Small intestine (tissue), 7 donors: ENCODE results near the gene MLN. TPM values are rescaled to one million over a fixed set of nuclear protein-coding genes. Genes with fewer than 3 reads are reported as not detected.
A peak's percentile ranks its signal among the peaks of the same experiment; 100 is the strongest.

Source experiments
- DNase-seq, 2 donors: peaks; one replicate each; pipeline versions ENCODE4 v3.0.0 to v3.0.0-alpha.2; 2013
- FAIRE-seq: peaks from 2 replicates; lab custom pipeline; 2012; peaks lifted over from hg19 to GRCh38; lab: Jason Lieb, UNC
- H3K27ac ChIP-seq, 3 donors: one replicate each; pipeline ENCODE4 v1.5.1; 2013; ENCODE audit warnings: low read length in 2 of 3, mild to moderate bottlenecking in 2 of 3, control low read depth in 1 of 3, inconsistent platforms in 1 of 3, low read depth in 1 of 3, moderate library complexity in 1 of 3
- H3K27me3 ChIP-seq, 3 donors: one replicate each; pipeline ENCODE4 v1.6.1; 2013; ENCODE audit warnings: low read length in 3 of 3, inconsistent platforms in 1 of 3; ENCODE audit not compliant: control insufficient read depth in 3 of 3, insufficient read depth in 3 of 3
- H3K36me3 ChIP-seq, 3 donors: one replicate each; pipeline ENCODE4 v1.6.1; 2013; ENCODE audit warnings: low read length in 3 of 3, inconsistent platforms in 1 of 3, low read depth in 1 of 3, mild to moderate bottlenecking in 1 of 3, moderate library complexity in 1 of 3; ENCODE audit not compliant: control insufficient read depth in 3 of 3, insufficient read depth in 2 of 3
- H3K4me1 ChIP-seq, 3 donors: one replicate each; pipeline ENCODE4 v1.6.1; 2013; ENCODE audit warnings: low read length in 2 of 3, inconsistent platforms in 1 of 3, low read depth in 1 of 3, mild to moderate bottlenecking in 1 of 3, moderate library complexity in 1 of 3; ENCODE audit not compliant: control insufficient read depth in 3 of 3, insufficient read depth in 2 of 3
- H3K4me3 ChIP-seq, 3 donors: one replicate each; pipeline ENCODE4 v1.5.1; 2013; ENCODE audit warnings: low read length in 3 of 3, control low read depth in 1 of 3, inconsistent platforms in 1 of 3, low read depth in 1 of 3, mild to moderate bottlenecking in 1 of 3, moderate library complexity in 1 of 3
- H3K9me3 ChIP-seq, 2 donors: one replicate each; pipeline ENCODE4 v1.6.1; 2013; ENCODE audit warnings: low read depth in 1 of 2, low read length in 1 of 2; ENCODE audit not compliant: control insufficient read depth in 2 of 2, insufficient read depth in 1 of 2
- WGBS, 3 donors: extraction: QIAGEN DNeasy Blood & Tissue Kit; methylation state at CpG; one replicate each; pipeline ENCODE4 v1.1.7; 2013; 5-methylcytosine and 5-hydroxymethylcytosine counted together
- polyA plus RNA-seq, 4 donors: library from polyadenylated mRNA; stranded (reverse) in 3 of 4; unstranded in 1 of 4; fragments of 200-250 nt in 3 of 4; fragments of 120-200 nt in 1 of 4; gene quantifications; one replicate each; pipeline versions ENCODE4 v1.2.1 to v1.2.3, GENCODE V29; 2013
- donor health status: healthy with polysubstance abuse.
- donor health status: control.
- donor health status: control.
- donor health status: Bipolar disorder and iron deficiency.
- donor health status: healthy.

The MLN gene
- polyA plus RNA-seq, 4 donors: 16.4 to 264 (median 112) TPM

- peaks cover 5 to 49% (median 20%) of the 10 kb centered on the region in 3 donors for H3K36me3 ChIP-seq
- peaks cover 0 to 6% (median 0%) of the 10 kb centered on the region in 3 donors for H3K27me3 ChIP-seq
- 18 to 20% (median 18%) methylated on average over 46 to 47 of the region's 47 CpGs for WGBS, 3 donors
- H3K4me3 ChIP-seq: no peak overlapping the region
- no peak for FAIRE-seq
- peaks cover 0 to 6% of the 10 kb centered on the region in 2 donors for H3K9me3 ChIP-seq
- H3K27ac ChIP-seq: peak overlapping the region in 2 of 3 donors; percentile 42 to 50
- peaks cover 0 to 25% (median 0%) of the 10 kb centered on the region in 3 donors for H3K4me1 ChIP-seq
- DNase-seq: peak; percentile 64 to 82
These were observed 32.4 kb downstream of the MLN start for GRCh38 chr6:33771146-33772081.

- Histone ChIP-seq H3K9me3 (peaks cover 0 to 9% of the 10 kb centered on the region in 2 donors), H3K4me3 (no peak overlapping the region), H3K27ac (peak overlapping the region in 2 of 3 donors; percentile 42 to 50), H3K27me3 (peaks cover 0 to 10% (median 0%) of the 10 kb centered on the region in 3 donors), H3K36me3 (peaks cover 5 to 43% (median 14%) of the 10 kb centered on the region in 3 donors), H3K4me1 (peaks cover 0 to 25% (median 0%) of the 10 kb centered on the region in 3 donors)
- DNase-seq (no peak), FAIRE-seq (no peak)
- 27 to 58% (median 52%) methylated on average over 3 of the region's 3 CpGs for WGBS, 3 donors
These were observed 33.0 kb downstream of the MLN start for GRCh38 chr6:33770833-33771145.

GRCh38 chr6:33770124-33770832 lies 33.5 kb downstream of the MLN start:
- FAIRE-seq (no peak), DNase-seq (no peak)
- peaks cover 0 to 9% of the 10 kb centered on the region in 2 donors for H3K9me3 ChIP-seq
- peaks cover 0 to 25% (median 0%) of the 10 kb centered on the region in 3 donors for H3K4me1 ChIP-seq
- peak overlapping the region in 2 of 3 donors; percentile 42 to 50 for H3K27ac ChIP-seq
- peaks cover 0 to 10% (median 0%) of the 10 kb centered on the region in 3 donors for H3K27me3 ChIP-seq
- 29 to 51% (median 46%) methylated on average over 13 to 14 of the region's 14 CpGs for WGBS, 3 donors
- H3K4me3 ChIP-seq: no peak overlapping the region
- H3K36me3 ChIP-seq: peaks cover 4 to 38% (median 10%) of the 10 kb centered on the region in 3 donors

GRCh38 chr6:33769248-33769821 lies 34.5 kb downstream of the MLN start:
- no peak for DNase-seq
- Histone ChIP-seq H3K9me3 (peaks cover 0 to 9% of the 10 kb centered on the region in 2 donors), H3K4me3 (no peak overlapping the region), H3K27ac (no peak overlapping the region), H3K27me3 (peaks cover 0 to 10% (median 0%) of the 10 kb centered on the region in 3 donors), H3K4me1 (peaks cover 0 to 25% (median 0%) of the 10 kb centered on the region in 3 donors), H3K36me3 (peaks cover 0 to 29% (median 5%) of the 10 kb centered on the region in 3 donors)
- 55 to 73% (median 65%) methylated on average over 10 of the region's 10 CpGs for WGBS, 3 donors
- no peak for FAIRE-seq

DNA sequence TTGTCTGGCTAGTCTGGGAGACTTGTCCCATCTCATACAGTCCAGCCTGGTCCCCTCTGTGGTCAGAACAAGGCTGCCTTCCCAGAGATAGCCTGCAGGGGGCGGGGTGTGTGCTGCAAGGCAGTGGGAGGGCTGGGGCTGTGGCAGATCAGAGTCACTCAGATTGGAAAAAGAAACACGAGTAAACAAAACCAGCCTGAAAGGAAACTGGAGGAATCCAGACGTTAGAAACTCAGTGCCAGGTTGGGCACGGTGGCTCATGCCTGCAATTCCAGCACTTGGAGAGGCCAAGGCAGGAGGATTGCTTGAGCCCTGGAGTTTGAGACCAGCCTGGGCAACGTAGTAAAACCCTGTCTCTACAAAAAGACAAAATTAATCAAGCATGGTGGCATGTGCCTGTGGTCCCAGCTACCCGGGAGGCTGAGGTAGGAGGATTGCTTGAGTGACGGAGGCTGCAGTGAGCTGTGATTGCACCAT lies 35.1 kb downstream of the MLN start:
- H3K4me3 ChIP-seq: no peak overlapping the region
- DNase-seq (peak; percentile 78), FAIRE-seq (no peak)
- peaks cover 0 to 12% (median 0%) of the 10 kb centered on the region in 3 donors for H3K27me3 ChIP-seq
- WGBS, 3 donors: 22 to 28% (median 22%) methylated on average over 7 of the region's 7 CpGs
- H3K4me1 ChIP-seq: peaks cover 0 to 25% (median 0%) of the 10 kb centered on the region in 3 donors
- H3K9me3 ChIP-seq: peaks cover 0 to 9% of the 10 kb centered on the region in 2 donors
- peaks cover 0 to 25% (median 5%) of the 10 kb centered on the region in 3 donors for H3K36me3 ChIP-seq
- H3K27ac ChIP-seq: no peak overlapping the region

GRCh38 chr6:33766921-33767907 lies 36.6 kb downstream of the MLN start:
- peaks cover 0 to 10% (median 0%) of the 10 kb centered on the region in 3 donors for H3K36me3 ChIP-seq
- peaks cover 0 to 9% of the 10 kb centered on the region in 2 donors for H3K9me3 ChIP-seq
- H3K4me3 ChIP-seq: no peak overlapping the region
- peaks cover 0 to 14% (median 0%) of the 10 kb centered on the region in 3 donors for H3K27me3 ChIP-seq
- WGBS, 3 donors: 75 to 78% (median 76%) methylated on average over 11 of the region's 11 CpGs
- H3K4me1 ChIP-seq: peaks cover 0 to 28% (median 0%) of the 10 kb centered on the region in 3 donors
- no peak for DNase-seq
- no peak overlapping the region for H3K27ac ChIP-seq
- no peak for FAIRE-seq

DNA sequence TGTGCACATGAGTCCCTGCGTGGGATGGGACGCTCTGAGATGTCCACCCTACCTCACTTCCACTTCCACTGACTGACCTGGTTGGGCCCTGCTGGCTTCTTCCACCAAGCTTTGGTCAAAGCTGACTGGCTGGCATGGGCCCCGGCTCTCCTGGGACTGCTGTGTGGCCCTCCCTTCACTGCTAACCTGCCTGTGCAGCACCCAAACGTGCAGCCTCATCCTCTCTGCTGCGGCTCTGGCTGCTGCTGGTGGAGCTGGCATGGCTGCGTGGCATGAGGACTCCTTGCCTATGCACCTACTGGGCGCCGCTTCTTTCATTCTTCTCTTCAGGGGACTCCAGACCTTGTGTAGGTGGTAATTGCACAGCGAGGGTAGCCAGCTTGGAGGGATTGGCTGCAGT lies 38.4 kb downstream of the MLN start:
- WGBS, 3 donors: 92 to 95% (median 92%) methylated on average over 9 of the region's 9 CpGs
- DNase-seq (no peak), FAIRE-seq (no peak)
- no peak overlapping the region for H3K27ac ChIP-seq
- H3K36me3 ChIP-seq: no peaks in the 10 kb centered on the region
- H3K9me3 ChIP-seq: peaks cover 0 to 9% of the 10 kb centered on the region in 2 donors
- peaks cover 0 to 14% (median 0%) of the 10 kb centered on the region in 3 donors for H3K27me3 ChIP-seq
- peaks cover 0 to 19% (median 0%) of the 10 kb centered on the region in 3 donors for H3K4me1 ChIP-seq
- H3K4me3 ChIP-seq: no peak overlapping the region
